Measurements from ENCODE around the gene ZPR1.

Gene ZPR1

DNA sequence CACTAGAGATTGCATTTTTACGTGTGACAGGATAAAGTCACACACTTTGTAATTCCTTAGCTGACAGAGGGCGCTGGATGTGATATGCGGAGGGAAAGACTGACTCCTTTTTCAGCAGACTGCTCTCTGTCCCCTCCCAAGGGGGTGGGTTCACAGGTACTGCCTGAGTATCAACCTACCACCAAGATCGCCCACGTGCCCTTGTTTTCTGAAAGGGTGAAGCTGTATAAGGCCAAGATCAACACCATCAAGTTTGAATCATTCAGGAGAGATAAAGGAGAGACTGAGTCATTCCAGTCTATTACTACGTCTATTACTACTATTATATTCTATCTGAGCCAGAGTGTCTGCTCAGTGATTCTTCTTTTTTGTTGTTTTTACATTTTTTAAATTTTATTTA, 45.7 kb downstream of the ZPR1 start:
- DNase-seq, result no peak

DNA sequence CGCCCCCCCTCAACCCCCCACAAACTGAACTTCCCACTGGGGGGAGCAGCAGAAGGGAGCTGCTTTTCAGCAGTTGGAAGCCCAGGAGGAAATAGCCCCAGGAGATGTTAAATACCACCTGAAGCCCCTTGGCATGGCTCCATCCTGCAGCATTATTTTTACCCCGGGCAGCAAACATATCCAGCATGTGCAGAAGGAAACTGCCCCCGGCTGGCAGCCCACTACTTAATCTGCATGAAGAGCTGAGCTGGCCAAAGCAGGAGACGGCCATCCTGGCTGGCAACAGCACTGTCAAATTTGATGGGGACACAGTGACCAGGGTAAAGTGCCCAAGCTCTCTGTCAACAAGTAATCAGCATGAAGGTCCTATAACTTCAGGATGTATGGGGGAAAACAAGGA, 47.1 kb downstream of the ZPR1 start:
- DNase-seq, result no peak

DNA sequence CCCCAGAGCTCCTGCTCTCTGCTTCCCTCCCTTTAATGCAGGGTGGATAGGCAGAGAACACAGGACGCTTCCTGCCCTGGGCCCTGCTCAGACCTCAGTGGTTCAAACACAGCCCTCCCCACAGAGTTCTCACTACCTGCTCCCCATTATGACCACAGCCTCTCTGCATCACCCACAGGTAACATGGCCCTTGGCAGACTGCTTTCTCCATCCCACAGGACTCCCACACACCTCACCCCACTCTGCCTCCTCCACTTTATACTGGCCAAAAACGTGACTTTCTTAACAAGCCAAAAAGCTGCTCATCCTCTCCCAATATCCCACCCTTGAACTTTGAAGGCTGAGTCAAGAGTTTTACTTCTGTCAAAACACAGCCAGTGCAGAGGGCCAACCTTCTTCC, 48.8 kb downstream of the ZPR1 start:
- DNase-seq, result no peak

DNA sequence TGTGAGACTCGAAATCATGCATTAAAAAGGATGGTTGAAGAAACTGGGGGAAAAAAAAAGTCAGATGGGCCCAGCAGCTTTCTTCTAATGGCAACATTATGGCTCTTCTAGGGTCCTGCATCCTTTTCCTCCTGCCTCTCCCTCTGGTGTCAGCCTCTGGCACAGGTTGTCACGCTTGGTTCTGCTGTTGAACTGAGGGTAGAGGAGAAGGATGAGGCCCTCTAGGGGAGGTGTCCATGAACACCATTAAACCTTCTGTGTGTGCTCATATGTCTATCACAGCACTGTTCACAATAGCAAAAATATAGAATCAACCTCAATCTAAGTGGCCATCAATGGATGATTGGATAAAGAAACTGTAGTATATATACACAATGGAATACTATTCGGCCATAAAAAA, 51.1 kb downstream of the ZPR1 start:
- DNase-seq, result peak; percentile 12

GRCh38 chr11:116733969-116734508, 53.8 kb downstream of the ZPR1 start:
- no peak for DNase-seq

DNA sequence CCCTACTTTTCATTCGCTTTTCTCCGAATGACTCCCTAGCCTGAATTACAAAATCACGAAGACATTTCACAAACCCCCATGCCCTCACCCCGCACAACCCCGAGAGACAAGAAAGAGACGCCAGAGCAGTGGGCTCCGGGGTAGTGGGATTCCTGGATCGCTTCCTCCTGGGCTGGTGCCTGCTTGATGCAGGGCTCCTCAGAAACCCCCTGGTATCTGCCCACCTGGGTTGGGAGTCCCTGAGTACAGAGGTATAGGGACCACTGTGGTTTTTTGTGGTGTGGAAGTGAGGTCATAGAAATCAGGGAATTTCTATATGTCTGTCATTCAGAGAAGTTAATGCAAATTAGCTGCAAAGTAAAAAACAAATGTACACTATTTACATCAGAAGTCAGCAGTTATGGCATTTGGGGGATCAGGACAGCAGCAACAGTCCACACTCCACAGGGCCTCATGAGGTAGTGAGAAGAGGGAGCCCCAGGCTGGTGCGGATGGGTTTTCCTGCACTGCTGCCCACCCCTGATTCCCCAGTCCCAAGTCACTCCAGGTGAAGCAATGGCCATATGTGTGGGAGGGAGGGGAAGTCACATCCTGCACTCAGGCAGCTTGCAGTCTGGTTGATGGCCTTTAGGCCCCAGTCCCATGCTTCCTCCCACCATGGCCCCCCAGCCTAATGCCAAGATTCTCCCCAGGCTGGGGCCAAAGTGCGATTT, 54.6 kb downstream of the ZPR1 start:
- DNase-seq, result no peak

DNA sequence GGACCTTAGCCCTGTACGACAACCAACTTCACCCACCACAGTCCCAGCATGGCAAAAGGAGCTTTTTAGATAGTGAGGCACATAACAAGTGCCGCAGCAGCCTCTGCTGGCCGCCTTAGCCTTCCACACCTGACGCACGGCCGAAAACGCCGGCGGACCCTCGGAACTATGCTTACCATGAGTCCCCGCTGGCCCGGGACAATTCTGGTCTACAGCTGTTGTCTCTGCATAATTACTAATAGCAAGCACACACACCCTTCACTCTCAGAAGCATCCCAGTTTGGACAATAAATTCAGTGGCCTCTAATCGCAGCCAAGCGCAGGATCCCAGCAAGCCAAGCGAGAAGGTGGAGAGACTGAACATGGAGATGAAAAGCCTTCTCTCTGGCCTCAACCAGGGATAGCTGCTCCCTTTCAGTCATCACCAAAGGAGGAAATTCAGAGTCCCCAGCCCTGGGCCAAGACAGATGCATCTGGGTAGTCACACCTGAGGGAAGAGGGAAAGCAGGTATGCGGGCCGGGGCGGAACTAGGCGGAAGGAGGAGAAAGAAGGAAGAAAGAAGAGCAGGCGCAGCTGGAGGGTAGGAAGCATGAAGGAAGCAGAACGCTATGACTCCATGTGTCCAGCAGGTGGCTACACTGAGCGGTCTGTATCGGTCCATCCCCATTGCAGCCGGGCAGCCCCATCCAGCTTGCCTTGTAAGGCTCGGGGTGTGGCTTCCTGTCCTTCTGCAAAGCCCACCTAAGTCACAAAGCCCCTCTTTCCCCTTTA, 55.4 kb downstream of the ZPR1 start:
- DNase-seq, result peak; percentile 74

DNA sequence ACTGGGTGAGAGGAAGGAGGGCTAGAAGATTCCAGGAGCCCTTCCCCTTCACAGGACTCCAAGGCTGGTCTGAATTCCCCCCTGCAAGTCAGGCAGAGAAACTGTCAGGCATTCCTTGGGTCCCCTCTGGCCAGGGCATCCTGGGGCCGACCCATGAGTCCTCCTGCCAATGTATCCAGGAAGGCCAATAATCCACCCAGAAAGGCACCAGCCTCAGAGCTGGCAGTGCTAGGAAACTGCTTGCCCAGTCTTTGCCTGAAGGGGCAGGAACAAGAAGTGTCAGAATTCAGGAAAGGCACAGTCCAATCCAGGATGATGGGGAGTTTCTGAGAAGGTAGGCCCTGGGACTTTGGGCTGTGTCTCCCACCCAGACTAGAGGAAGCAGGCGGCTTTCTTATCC, 56.0 kb downstream of the ZPR1 start:
- no peak for DNase-seq

DNA sequence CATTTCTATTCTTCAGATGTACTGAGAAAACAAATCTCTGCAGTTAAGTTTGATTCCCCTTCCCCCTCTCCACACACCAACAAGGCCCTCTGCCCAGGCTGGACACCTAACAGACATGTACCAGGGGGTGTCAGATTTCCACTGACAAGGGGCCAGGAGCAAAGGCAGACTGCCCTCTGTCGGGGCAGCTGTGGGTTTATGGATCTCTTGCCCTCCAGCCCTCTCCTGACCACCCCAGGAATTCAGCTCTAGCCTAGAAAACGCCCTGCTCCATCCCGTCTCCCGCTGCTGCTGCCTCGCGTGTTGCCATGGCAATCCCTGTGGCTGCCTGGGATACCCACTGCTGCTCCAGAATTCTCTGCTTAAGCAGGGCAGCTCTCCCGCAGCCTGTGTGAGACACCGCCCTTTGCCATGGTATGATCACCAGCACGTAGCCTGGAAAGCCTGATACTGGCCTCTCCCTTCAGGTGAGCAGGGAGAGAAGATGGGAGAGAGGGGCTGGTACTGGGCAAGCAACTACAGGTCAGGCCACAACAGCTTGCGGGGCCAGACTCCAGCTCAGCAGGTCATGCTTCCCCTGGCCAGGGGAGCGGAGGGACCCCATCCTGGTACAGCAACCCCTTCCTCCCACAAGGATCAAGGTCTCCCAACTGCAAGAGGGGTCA, 56.6 kb downstream of the ZPR1 start:
- DNase-seq, result no peak

DNA sequence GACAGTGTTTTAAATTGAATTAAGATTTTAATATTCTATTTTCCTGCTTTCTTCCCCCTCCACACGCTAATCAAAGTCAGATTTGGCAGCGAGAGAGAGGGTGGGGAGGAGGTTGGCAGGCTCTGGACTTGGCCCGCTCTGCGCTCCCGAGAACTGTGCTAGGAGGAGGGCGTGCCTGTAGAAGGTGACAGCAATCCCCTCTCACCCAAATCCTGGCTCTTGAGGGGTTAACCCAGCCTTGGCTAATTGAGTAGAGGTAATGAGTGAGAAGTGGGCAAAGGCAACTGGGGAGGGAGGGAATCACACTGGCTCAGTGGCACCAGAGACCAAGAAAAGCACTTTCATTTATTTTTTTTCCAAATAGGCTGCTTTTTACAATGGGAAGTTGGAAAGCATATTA, 57.2 kb downstream of the ZPR1 start:
- no peak for DNase-seq

- no peak for DNase-seq
Observed at GRCh38 chr11:116730241-116730561, 57.6 kb downstream of the ZPR1 start.

DNA sequence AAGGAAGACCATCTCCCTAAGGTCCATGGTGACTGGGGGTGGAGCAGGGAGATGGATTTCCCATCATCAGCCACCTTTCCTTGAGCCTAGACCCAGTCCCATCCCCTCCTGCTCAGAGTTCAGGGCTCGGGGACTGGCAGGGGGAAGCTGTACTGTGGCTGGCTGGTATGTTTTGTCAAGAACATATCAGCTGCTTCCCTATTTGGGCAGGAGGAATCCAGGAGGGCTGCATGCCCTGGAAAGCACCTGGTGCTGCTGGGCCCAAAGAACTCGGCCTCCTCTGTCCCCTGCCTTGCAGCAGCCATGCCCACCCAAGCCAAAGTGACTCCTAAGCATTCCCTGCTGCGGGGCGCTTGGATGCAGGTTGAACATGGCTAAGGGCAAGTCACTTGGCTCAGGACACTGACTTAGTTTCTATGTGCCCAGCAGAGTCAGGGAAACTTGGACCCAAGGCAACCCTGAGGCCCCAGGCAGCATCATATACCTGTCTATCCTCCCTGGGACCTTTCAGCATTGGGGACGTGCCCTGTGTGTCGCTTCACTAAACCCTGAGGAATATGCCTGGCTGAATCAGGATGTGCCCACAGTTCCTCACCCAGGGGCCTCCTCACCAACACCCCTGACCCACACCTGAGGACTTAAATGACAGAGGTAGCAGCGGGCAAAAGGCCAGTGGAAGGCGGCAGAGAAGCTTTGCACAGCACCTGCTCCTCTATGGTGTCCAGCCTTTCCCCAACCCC, 58.2 kb downstream of the ZPR1 start:
- no peak for DNase-seq

DNA sequence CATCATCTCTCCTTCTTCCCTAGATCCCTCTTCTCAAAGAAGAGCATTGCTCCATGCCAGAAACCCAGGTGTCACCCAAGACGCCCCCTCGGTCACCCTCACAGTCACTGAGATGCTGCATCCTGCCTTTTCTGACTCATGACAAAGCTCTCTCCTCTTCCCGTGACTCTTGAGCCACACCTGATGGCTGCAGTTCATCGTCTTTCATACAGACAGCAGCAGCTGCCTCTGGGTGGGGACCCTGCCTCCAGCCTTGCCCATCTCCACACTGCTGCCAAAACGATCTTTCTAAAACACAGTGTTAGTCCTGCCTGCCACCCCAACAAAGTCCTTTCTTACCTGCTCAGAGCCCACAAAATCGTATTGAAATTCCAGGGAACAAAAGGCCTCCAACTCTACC, 59.8 kb downstream of the ZPR1 start:
- DNase-seq, result no peak

DNA sequence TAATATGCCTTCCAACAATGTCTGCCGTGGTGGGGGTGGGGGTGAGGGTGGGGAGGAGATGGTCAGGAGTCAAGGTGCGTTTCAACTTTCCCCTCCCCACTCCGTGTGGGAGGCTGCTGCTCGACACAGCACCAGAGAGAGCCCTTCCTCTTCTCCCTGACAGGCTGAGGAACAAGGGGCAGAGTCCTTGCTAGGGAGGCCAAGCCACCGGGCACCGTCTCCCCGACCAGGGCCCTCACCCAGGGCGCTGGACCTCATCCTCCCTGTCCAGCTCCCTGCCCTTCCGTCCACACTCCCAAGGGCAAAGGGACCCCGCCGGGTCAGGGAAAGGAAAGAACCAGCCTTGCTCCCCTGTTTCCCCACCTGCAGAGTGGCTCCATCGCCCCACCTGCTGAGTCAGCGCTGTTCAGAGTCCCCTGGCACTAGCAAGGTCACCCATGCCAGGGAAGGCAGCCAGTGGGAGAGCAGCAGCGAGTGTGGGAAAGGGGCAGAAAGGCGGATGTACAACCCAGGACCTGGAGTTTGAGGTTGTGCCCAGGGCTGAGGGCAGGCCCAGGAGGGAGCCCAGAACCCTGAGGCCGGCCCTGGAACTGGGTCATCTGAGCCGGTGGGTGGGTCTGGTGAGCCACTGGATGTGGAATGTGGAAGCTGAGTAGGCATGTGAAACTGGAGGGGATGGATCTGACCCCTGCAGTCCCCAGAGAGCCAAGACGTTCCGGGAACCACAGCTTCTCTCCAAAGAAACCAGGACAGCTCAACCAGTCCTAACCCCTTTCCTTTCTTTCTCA, 62.2 kb downstream of the ZPR1 start:
- DNase-seq, result no peak

- no peak for DNase-seq
Observed at GRCh38 chr11:116724813-116725212, 63.0 kb downstream of the ZPR1 start.
